Bronchial epithelial cell (primary cell): ENCODE measurements around the gene CNGA4. TPM values are rescaled to one million over a fixed set of nuclear protein-coding genes. Genes with fewer than 3 reads are reported as not detected.

ENCODE experiments used
- DNase-seq: peaks from one replicate; pipeline ENCODE4 v3.0.0-alpha.2; 2010; ENCODE audit warnings: low read depth
- FAIRE-seq: peaks from 2 replicates; lab custom pipeline; 2011; peaks lifted over from hg19 to GRCh38; lab: Jason Lieb, UNC
- H3K27me3 ChIP-seq: 2 replicates; pipeline ENCODE4 v1.5.1; 2011; ENCODE audit warnings: low read length; ENCODE audit not compliant: control insufficient read depth, insufficient read depth
- H3K36me3 ChIP-seq: 2 replicates; pipeline ENCODE4 v1.5.1; 2011; ENCODE audit warnings: low read length; ENCODE audit not compliant: control insufficient read depth, insufficient read depth
- H3K4me3 ChIP-seq: 2 replicates; pipeline ENCODE4 v1.5.1; 2011; ENCODE audit warnings: mild to moderate bottlenecking, low read depth, low read length, control low read depth
- total RNA-seq: library from RNA; depleted of rRNA; stranded (reverse); fragments of >200 nt; gene quantifications from 2 replicates; pipeline ENCODE4 v1.2.1, GENCODE V29; 2014
- TF ChIP-seq, protein P1 (sequence below): IDR thresholded peaks from 2 replicates; pipeline ENCODE4 v1.5.1; 2011; ENCODE audit warnings: mild to moderate bottlenecking, moderate library complexity, low read length, control low read depth, inconsistent platforms; ENCODE audit not compliant: insufficient read depth, severe bottlenecking

The CNGA4 gene
- total RNA-seq, 1 donor from 2014 or later = 0.26 TPM

DNA sequence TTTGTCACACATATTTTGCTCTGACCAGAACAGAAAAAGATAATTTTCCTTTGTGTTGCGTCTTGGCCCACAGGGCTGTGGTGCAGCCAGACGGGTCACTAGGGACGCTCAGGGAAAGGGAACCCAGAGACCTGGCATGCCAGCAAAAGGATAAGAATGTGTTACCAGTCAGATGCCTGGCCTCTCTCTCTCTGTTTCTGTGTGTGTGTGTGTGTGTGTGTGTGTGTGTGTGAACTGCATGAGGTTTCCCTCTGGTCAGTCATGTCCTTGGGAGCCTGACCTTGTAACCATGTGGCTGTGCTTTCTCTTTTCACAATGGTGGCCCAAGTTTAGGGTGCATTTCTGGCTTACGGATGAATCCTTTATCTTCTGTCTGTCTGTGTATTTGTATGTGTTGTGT, 46.1 kb downstream of the CNGA4 start:
- Histone ChIP-seq H3K4me3 (no peak overlapping the region), H3K27me3 (no peaks in the 10 kb centered on the region), H3K36me3 (no peaks in the 10 kb centered on the region)
- DNase-seq (no peak), FAIRE-seq (no peak)
- TF ChIP-seq, protein P1, sequence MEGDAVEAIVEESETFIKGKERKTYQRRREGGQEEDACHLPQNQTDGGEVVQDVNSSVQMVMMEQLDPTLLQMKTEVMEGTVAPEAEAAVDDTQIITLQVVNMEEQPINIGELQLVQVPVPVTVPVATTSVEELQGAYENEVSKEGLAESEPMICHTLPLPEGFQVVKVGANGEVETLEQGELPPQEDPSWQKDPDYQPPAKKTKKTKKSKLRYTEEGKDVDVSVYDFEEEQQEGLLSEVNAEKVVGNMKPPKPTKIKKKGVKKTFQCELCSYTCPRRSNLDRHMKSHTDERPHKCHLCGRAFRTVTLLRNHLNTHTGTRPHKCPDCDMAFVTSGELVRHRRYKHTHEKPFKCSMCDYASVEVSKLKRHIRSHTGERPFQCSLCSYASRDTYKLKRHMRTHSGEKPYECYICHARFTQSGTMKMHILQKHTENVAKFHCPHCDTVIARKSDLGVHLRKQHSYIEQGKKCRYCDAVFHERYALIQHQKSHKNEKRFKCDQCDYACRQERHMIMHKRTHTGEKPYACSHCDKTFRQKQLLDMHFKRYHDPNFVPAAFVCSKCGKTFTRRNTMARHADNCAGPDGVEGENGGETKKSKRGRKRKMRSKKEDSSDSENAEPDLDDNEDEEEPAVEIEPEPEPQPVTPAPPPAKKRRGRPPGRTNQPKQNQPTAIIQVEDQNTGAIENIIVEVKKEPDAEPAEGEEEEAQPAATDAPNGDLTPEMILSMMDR = no peak

Other genes starting within 250 kb of the CNGA4 start
- not detected in 2 replicates for gene OR56A4, start 232.1 kb upstream of the CNGA4 start, total RNA-seq
- not detected in 2 replicates for gene OR56A1, start 208.3 kb upstream of the CNGA4 start, total RNA-seq
- not detected in 2 replicates for gene OR56B4, start 131.4 kb upstream of the CNGA4 start, total RNA-seq
- not detected in 2 replicates for gene OR52B2, start 68.8 kb upstream of the CNGA4 start, total RNA-seq
- gene OR52W1, start 39.9 kb upstream of the CNGA4 start, total RNA-seq = not detected in 2 replicates
- not detected in 2 replicates for gene C11orf42, start 33.5 kb upstream of the CNGA4 start, total RNA-seq
- gene FHIP1B, start 4.5 kb upstream of the CNGA4 start, total RNA-seq = 7.4 and 10.4 TPM in 2 replicates
- not detected in 2 replicates for gene CCKBR, start 20.7 kb downstream of the CNGA4 start, total RNA-seq
- gene CAVIN3, start 81.4 kb downstream of the CNGA4 start, total RNA-seq = 35.0 and 41.6 TPM in 2 replicates
- gene SMPD1, start 151.4 kb downstream of the CNGA4 start, total RNA-seq = 1.1 and 3.2 TPM in 2 replicates
- gene APBB1, start 180.0 kb downstream of the CNGA4 start, total RNA-seq = 1.7 and 1.8 TPM in 2 replicates
- 0.26 and 0.51 TPM in 2 replicates for gene HPX, start 201.9 kb downstream of the CNGA4 start, total RNA-seq
- 7.6 and 9.9 TPM in 2 replicates for gene TRIM3, start 234.9 kb downstream of the CNGA4 start, total RNA-seq
- 59.3 and 72.7 TPM in 2 replicates for gene ARFIP2, start 242.2 kb downstream of the CNGA4 start, total RNA-seq
- gene TIMM10B, start 242.4 kb downstream of the CNGA4 start, total RNA-seq = 39.5 and 42.1 TPM in 2 replicates